Fibroblast of gingiva (primary cell): ENCODE results near the gene CALML6.

Experiments
- DNase-seq: peaks from one replicate; pipeline ENCODE4 v3.0.0-alpha.2; 2011; ENCODE audit warnings: low read depth

CALML6 gene

GRCh38 chr1:1965546-1965945, 50.5 kb downstream of the CALML6 start:
- DNase-seq, result no peak

DNA sequence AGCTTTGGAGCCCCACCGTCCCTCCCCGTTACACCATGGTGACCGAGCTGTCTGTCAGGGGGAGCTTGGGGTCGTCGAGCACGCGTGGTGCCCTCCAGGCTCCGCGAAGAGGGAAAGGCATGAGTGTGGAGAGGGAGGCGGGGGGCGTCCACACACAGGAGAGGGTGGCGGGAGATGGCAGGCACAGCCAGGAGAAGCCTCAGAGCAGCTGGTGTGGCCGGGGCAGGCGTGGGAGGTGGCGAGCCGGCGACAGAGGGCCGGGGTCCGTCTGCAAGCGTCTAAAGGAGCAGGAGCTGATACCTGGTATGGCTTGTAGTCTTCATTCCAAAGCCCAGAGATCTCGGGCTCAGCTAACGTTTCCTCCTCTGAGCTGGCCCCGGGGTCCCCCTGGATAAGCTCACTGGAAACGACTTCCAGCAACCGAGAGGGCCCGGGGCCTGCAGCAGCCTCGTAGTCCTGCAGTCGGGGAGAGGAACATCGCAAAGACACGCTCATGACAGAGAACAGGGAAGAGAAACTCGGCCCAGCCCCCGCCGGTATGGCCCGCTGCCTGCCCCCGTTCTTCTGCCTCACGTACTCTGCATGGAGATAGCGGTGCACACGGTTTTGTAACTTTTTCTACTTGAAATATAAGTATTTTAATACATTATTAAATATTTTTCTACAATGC, 51.1 kb downstream of the CALML6 start:
- no peak for DNase-seq
